ENCODE measurements around the gene HMGCLL1. TPM values are rescaled to one million over a fixed set of nuclear protein-coding genes. Genes with fewer than 3 reads are reported as not detected.

HMGCLL1 gene
- total RNA-seq, 4 donors from 2014 or later, result 0.31 to 2.3 (median 1.3) TPM

DNA sequence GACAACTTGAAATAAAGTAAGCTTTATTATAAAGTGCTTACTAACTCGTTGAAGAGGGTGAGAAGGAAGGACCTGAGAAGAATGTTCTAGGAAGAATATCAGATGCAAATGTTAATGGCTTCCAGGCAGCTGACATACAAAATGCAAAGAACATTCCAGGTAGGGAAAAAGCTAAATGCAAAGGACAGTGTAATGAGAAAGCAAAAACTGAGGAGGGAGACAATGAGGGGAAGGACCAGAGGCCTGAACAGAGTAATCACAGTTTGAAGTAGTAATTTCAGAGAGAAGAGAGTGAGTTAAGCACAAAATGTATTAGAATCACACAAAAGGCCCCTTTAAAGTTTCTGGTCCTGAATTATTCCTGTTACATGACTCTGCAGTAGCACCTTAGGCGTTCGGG lies 81.3 kb downstream of the HMGCLL1 start:
- TF ChIP-seq, protein P1, sequence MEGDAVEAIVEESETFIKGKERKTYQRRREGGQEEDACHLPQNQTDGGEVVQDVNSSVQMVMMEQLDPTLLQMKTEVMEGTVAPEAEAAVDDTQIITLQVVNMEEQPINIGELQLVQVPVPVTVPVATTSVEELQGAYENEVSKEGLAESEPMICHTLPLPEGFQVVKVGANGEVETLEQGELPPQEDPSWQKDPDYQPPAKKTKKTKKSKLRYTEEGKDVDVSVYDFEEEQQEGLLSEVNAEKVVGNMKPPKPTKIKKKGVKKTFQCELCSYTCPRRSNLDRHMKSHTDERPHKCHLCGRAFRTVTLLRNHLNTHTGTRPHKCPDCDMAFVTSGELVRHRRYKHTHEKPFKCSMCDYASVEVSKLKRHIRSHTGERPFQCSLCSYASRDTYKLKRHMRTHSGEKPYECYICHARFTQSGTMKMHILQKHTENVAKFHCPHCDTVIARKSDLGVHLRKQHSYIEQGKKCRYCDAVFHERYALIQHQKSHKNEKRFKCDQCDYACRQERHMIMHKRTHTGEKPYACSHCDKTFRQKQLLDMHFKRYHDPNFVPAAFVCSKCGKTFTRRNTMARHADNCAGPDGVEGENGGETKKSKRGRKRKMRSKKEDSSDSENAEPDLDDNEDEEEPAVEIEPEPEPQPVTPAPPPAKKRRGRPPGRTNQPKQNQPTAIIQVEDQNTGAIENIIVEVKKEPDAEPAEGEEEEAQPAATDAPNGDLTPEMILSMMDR (IDR thresholded peaks at IDR 0.05), result no peak
- no peak for TF ChIP-seq POLR2AphosphoS5 (IDR thresholded peaks at IDR 0.05)
- TF ChIP-seq EP300 (IDR thresholded peaks at IDR 0.05), result no peak
- TF ChIP-seq POLR2A (IDR thresholded peaks at IDR 0.05), result no peak
- 71 to 78% methylated on average over 3 of the region's 3 CpGs for WGBS, 2 donors (ENCODE audit: low coverage in 1 of 2)
- no peak overlapping the region for H3K27ac ChIP-seq
- H3K9me3 ChIP-seq, result no peaks in the 10 kb centered on the region
- H3K4me3 ChIP-seq, result no peak overlapping the region
- H3K27me3 ChIP-seq, result no peaks in the 10 kb centered on the region
- ATAC-seq, result no peak
- H3K4me1 ChIP-seq, result peaks cover 0 to 7% (median 0%) of the 10 kb centered on the region in 3 donors
- no peaks in the 10 kb centered on the region for H3K36me3 ChIP-seq

DNA sequence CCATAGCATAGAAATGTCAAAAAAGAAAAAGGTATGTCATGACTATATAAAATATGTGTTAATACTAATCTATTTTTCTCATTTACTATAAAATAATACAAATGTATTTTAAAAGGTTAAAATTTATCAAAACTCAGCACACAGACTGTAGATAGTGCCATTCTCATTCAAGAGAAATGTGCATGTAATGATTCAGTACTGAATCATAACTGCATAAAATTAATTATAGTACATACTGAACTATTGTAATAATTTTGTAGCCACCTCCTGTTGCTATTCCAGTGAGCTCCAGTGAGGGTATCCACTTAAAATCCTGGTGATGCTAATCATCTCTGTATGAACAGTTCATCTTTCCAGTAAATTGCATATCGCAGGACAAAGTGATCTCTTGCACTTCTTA lies 82.8 kb downstream of the HMGCLL1 start:
- H3K4me3 ChIP-seq, result no peak overlapping the region
- H3K27me3 ChIP-seq, result no peaks in the 10 kb centered on the region
- 78 to 89% methylated on average over 1 of the region's 1 CpG for WGBS, 2 donors (ENCODE audit: low coverage in 1 of 2)
- H3K27ac ChIP-seq, result no peak overlapping the region
- H3K4me1 ChIP-seq, result peaks cover 0 to 7% (median 0%) of the 10 kb centered on the region in 3 donors
- H3K9me3 ChIP-seq, result no peaks in the 10 kb centered on the region
- TF ChIP-seq EP300 (IDR thresholded peaks at IDR 0.05) (no peak), POLR2AphosphoS5 (IDR thresholded peaks at IDR 0.05) (no peak), POLR2A (IDR thresholded peaks at IDR 0.05) (no peak)
- TF ChIP-seq, protein P1 (IDR thresholded peaks at IDR 0.05), result no peak
- no peak for ATAC-seq
- H3K36me3 ChIP-seq, result no peaks in the 10 kb centered on the region

DNA sequence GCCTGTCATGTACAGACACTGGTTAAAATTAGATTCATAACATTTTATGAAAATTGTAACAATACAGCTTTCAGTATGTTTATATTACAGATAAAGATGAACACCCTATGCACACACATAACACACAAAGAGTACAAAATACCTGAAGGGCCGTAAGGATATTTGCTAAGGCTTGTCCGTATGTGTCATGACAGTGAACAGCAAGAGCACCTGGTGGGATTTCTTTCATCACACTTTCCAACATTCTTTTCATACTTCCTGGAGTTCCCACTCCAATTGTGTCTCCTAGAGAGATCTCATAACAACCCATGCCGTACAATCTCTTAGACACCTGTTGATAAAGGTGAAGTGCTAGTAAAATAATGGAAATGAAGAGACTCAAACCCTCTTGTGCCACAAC lies 83.7 kb downstream of the HMGCLL1 start:
- Histone ChIP-seq H3K4me1 (peaks cover 0 to 7% (median 0%) of the 10 kb centered on the region in 3 donors), H3K9me3 (no peaks in the 10 kb centered on the region), H3K36me3 (no peaks in the 10 kb centered on the region), H3K27me3 (no peaks in the 10 kb centered on the region), H3K4me3 (no peak overlapping the region), H3K27ac (no peak overlapping the region)
- TF ChIP-seq POLR2A (IDR thresholded peaks at IDR 0.05) (no peak), EP300 (IDR thresholded peaks at IDR 0.05) (no peak), POLR2AphosphoS5 (IDR thresholded peaks at IDR 0.05) (no peak)
- TF ChIP-seq, protein P1 (IDR thresholded peaks at IDR 0.05), result no peak
- WGBS, 2 donors (ENCODE audit: low coverage in 1 of 2), result 92 to 94% methylated on average over 3 of the region's 3 CpGs
- ATAC-seq, result no peak

DNA sequence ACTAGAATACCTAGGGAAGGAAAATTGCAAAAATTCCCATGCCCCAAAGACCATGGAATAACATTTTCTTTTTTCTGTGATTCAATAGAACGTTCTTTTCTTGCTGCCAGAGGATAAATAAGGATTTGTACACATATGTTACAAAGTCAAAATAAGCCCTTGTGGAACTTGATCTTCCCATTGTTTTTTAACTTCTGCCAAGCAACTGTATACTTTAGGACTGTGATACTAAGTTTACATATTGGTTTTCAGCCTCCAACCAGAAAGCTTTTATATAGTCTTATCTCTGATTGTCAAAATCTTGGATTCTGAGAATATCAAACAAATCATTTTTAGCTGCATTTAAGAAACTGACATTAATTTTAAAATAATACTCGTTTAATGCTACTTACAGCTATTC lies 84.6 kb downstream of the HMGCLL1 start:
- H3K4me1 ChIP-seq, result no peaks in the 10 kb centered on the region
- WGBS, 2 donors (ENCODE audit: low coverage in 1 of 2), result 17 to 53% methylated on average over 2 of the region's 2 CpGs
- H3K27ac ChIP-seq, result no peak overlapping the region
- H3K9me3 ChIP-seq, result no peaks in the 10 kb centered on the region
- TF ChIP-seq POLR2A (IDR thresholded peaks at IDR 0.05) (no peak), POLR2AphosphoS5 (IDR thresholded peaks at IDR 0.05) (no peak), EP300 (IDR thresholded peaks at IDR 0.05) (no peak)
- TF ChIP-seq, protein P1 (IDR thresholded peaks at IDR 0.05), result no peak
- no peaks in the 10 kb centered on the region for H3K36me3 ChIP-seq
- H3K4me3 ChIP-seq, result no peak overlapping the region
- H3K27me3 ChIP-seq, result no peaks in the 10 kb centered on the region
- ATAC-seq, result no peak

DNA sequence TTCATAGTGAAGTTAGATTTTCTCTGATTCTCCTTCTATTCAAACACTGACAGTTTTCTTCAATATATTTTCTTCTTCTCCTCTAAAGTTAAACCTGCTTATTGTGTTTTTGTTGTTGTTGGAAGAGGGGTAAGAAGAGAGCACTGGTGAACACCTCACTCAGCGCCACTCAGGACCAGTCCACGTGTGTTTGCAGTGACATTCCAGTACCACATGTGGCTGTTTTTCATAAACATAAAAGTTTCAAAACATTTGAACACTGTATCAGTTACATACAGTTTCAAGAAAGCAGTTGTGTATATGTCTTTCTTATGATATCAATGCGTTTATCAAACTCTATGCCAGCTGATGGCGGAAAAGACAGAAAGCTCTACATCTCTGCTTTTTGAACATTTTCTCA lies 86.7 kb downstream of the HMGCLL1 start:
- Histone ChIP-seq H3K4me1 (no peaks in the 10 kb centered on the region), H3K9me3 (no peaks in the 10 kb centered on the region), H3K27me3 (no peaks in the 10 kb centered on the region), H3K4me3 (no peak overlapping the region), H3K27ac (no peak overlapping the region), H3K36me3 (no peaks in the 10 kb centered on the region)
- TF ChIP-seq, protein P1 (IDR thresholded peaks at IDR 0.05), result no peak
- TF ChIP-seq POLR2AphosphoS5 (IDR thresholded peaks at IDR 0.05) (no peak), EP300 (IDR thresholded peaks at IDR 0.05) (no peak), POLR2A (IDR thresholded peaks at IDR 0.05) (no peak)
- WGBS, 2 donors (ENCODE audit: low coverage in 1 of 2), result 95 to 96% methylated on average over 4 of the region's 4 CpGs
- ATAC-seq, result no peak

Data from gastroesophageal sphincter (tissue), 4 donors.